Measurements from ENCODE around the gene GABRB1.

DNA sequence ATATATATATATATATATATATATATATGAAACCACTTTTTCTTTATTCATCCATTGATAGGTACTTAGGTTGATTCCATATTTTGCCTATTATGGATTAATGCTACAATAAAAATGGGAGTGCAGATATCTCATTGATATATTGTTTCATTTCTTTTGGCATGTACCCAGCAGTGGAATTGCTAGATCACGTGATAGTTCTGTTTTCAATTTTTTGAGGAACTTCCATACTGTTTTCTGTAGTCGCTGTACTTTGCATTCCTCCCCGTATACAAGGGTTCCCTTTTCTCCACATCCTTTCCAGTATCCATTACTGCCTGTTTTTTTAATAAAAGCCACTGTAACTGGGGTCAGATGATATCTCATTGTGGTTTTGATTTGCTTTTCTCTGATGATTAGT, 124.6 kb downstream of the GABRB1 start:
- no peak for TF ChIP-seq ZNF274 (IDR thresholded peaks at IDR 0.05; ENCODE audit: low read depth, low read length)
- no peak for TF ChIP-seq YY1 (IDR thresholded peaks at IDR 0.05; ENCODE audit: insufficient read depth, insufficient read length)
- no peak for TF ChIP-seq SUZ12 (IDR thresholded peaks at IDR 0.05; ENCODE audit: extremely low read depth, insufficient read depth, insufficient read length)
